ENCODE measurements around the gene TNRC6B. TPM values are rescaled to one million over a fixed set of nuclear protein-coding genes. Genes with fewer than 3 reads are reported as not detected.

Gene TNRC6B
- total RNA-seq, 1 experiment from 2014 or later = 50.4 TPM

DNA sequence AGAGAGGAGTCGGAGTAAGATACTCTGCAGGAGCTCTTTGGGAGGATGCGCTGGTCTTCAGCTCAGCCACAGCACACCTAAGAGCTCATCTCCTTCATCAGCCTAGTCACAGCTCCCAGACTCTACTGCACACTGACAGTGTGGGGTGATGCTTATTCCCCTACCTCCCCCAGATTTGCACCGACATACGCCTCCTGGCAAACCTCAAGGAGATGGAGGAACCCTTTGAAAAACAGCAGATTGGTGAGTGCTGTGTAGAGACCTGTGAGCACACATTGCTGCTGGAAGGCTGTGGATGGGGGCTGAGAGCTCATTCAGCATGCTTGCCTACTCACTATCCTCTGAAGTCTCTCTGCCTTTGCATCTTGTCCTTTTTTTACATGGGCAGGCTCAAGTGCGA lies 183.4 kb downstream of the TNRC6B start (continued):
- TF ChIP-seq, protein P1, sequence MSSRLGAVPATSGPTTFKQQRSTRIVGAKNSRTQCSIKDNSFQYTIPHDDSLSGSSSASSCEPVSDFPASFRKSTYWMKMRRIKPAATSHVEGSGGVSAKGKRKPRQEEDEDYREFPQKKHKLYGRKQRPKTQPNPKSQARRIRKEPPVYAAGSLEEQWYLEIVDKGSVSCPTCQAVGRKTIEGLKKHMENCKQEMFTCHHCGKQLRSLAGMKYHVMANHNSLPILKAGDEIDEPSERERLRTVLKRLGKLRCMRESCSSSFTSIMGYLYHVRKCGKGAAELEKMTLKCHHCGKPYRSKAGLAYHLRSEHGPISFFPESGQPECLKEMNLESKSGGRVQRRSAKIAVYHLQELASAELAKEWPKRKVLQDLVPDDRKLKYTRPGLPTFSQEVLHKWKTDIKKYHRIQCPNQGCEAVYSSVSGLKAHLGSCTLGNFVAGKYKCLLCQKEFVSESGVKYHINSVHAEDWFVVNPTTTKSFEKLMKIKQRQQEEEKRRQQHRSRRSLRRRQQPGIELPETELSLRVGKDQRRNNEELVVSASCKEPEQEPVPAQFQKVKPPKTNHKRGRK (CRISPR knock-in tag; IDR thresholded peaks at IDR 0.05; ENCODE audit: borderline replicate concordance) = no peak
- TF ChIP-seq FOXP1 (CRISPR knock-in tag; IDR thresholded peaks at IDR 0.05; ENCODE audit: borderline replicate concordance) (no peak), NFYB (CRISPR knock-in tag; conservative IDR thresholded peaks at IDR 0.05; ENCODE audit: low read depth) (no peak), ZNF416 (CRISPR knock-in tag; IDR thresholded peaks at IDR 0.05) (no peak), JUN (CRISPR knock-in tag; IDR thresholded peaks at IDR 0.05) (no peak), TEAD4 (CRISPR knock-in tag; IDR thresholded peaks at IDR 0.05) (no peak), CBFB (CRISPR knock-in tag; IDR thresholded peaks at IDR 0.05; ENCODE audit: low read depth) (no peak)
- TF ChIP-seq, protein P2, sequence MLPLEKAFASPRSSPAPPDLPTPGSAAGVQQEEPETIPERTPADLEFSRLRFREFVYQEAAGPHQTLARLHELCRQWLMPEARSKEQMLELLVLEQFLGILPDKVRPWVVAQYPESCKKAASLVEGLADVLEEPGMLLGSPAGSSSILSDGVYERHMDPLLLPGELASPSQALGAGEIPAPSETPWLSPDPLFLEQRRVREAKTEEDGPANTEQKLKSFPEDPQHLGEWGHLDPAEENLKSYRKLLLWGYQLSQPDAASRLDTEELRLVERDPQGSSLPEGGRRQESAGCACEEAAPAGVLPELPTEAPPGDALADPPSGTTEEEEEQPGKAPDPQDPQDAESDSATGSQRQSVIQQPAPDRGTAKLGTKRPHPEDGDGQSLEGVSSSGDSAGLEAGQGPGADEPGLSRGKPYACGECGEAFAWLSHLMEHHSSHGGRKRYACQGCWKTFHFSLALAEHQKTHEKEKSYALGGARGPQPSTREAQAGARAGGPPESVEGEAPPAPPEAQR (CRISPR knock-in tag; IDR thresholded peaks at IDR 0.05) = no peak
- TF ChIP-seq, protein P3, sequence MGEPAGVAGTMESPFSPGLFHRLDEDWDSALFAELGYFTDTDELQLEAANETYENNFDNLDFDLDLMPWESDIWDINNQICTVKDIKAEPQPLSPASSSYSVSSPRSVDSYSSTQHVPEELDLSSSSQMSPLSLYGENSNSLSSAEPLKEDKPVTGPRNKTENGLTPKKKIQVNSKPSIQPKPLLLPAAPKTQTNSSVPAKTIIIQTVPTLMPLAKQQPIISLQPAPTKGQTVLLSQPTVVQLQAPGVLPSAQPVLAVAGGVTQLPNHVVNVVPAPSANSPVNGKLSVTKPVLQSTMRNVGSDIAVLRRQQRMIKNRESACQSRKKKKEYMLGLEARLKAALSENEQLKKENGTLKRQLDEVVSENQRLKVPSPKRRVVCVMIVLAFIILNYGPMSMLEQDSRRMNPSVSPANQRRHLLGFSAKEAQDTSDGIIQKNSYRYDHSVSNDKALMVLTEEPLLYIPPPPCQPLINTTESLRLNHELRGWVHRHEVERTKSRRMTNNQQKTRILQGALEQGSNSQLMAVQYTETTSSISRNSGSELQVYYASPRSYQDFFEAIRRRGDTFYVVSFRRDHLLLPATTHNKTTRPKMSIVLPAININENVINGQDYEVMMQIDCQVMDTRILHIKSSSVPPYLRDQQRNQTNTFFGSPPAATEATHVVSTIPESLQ (CRISPR knock-in tag; IDR thresholded peaks at IDR 0.05) = no peak
- TF ChIP-seq, protein P4, sequence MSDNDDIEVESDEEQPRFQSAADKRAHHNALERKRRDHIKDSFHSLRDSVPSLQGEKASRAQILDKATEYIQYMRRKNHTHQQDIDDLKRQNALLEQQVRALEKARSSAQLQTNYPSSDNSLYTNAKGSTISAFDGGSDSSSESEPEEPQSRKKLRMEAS (CRISPR knock-in tag; IDR thresholded peaks at IDR 0.05) = no peak

DNA sequence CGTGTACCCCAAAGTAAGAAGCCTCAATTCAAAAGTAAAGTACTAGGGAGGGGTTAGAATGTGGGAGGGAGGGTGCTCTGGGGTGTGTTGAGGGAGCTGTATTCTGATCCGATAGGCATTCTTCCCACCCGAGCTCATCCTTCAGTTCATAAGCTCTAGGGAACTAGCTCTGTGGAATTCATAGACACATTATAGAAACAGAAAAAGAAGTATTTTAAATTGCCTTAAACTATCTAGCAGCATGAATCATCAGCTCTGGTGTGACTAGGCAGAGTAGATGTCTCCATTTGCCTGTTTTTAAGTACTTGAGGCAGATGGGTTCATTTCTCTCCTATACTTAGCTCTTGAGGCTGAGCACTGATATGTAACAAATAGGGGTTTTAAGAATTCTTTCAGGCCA lies 185.3 kb downstream of the TNRC6B start:
- Mint-ChIP-seq H3K36me3 (peaks cover 97% of the 10 kb centered on the region), H3K4me3 (no peak overlapping the region), H3K27me3 (ENCODE audit: low read depth) (no peaks in the 10 kb centered on the region), H3K9me3 (no peaks in the 10 kb centered on the region), H3K4me1 (no peaks in the 10 kb centered on the region), H3K27ac (no peak overlapping the region)
- DNase-seq (ENCODE audit: low spot score) = no peak
- POLR2A ChIA-PET = no interaction called here
- TF ChIP-seq GABPB1 (CRISPR knock-in tag; IDR thresholded peaks at IDR 0.05) (no peak), NFATC4 (CRISPR knock-in tag; IDR thresholded peaks at IDR 0.05) (no peak), TP53 (CRISPR knock-in tag; IDR thresholded peaks at IDR 0.05) (no peak), NR1H2 (CRISPR knock-in tag; IDR thresholded peaks at IDR 0.05) (no peak), ZNF138 (CRISPR knock-in tag; conservative IDR thresholded peaks at IDR 0.05) (no peak), FOXJ3 (CRISPR knock-in tag; IDR thresholded peaks at IDR 0.05; ENCODE audit: borderline replicate concordance) (no peak)
- TF ChIP-seq, protein P5, sequence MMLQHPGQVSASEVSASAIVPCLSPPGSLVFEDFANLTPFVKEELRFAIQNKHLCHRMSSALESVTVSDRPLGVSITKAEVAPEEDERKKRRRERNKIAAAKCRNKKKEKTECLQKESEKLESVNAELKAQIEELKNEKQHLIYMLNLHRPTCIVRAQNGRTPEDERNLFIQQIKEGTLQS (CRISPR knock-in tag; conservative IDR thresholded peaks at IDR 0.05) = no peak
- TF ChIP-seq, protein P4 (CRISPR knock-in tag; IDR thresholded peaks at IDR 0.05) = no peak
- TF ChIP-seq, protein P6, sequence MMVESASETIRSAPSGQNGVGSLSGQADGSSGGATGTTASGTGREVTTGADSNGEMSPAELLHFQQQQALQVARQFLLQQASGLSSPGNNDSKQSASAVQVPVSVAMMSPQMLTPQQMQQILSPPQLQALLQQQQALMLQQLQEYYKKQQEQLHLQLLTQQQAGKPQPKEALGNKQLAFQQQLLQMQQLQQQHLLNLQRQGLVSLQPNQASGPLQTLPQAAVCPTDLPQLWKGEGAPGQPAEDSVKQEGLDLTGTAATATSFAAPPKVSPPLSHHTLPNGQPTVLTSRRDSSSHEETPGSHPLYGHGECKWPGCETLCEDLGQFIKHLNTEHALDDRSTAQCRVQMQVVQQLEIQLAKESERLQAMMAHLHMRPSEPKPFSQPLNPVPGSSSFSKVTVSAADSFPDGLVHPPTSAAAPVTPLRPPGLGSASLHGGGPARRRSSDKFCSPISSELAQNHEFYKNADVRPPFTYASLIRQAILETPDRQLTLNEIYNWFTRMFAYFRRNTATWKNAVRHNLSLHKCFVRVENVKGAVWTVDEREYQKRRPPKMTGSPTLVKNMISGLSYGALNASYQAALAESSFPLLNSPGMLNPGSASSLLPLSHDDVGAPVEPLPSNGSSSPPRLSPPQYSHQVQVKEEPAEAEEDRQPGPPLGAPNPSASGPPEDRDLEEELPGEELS (CRISPR knock-in tag; IDR thresholded peaks at IDR 0.05) = no peak
- ATAC-seq = no peak
- CTCF ChIA-PET = no interaction called here
